RWPE1 (cell line): ENCODE data around the gene OSGIN1.
A peak's percentile ranks its signal among the peaks of the same experiment; 100 is the strongest.

Source experiments
- CTCF ChIA-PET: fragments of 350-600 bp; sonication (Branson Sonifier 250); formaldehyde crosslinking; extraction: SDS; loops from one replicate; lab custom pipeline; 2021; lab: Yijun Ruan, JAX
- POLR2A ChIA-PET: fragments of 400-600 bp; formaldehyde crosslinking; extraction: SDS; loops from one replicate; lab custom pipeline; 2020; ENCODE audit warnings: antibody characterized with exemption; ENCODE audit not compliant: low non-redundant PET; lab: Yijun Ruan, JAX
- DNase-seq: peaks from one replicate; pipeline ENCODE4 v3.0.0; 2012; ENCODE audit warnings: low spot score
- H3K27ac ChIP-seq: fragments of 450-650 bp; 2 replicates; pipeline ENCODE4 v1.5.1; 2017
- CTCF ChIP-seq: fragments of 450-650 bp; conservative IDR thresholded peaks from 2 replicates; pipeline ENCODE4 v1.5.1; 2017; ENCODE audit warnings: low read depth, mild to moderate bottlenecking

The OSGIN1 gene

GRCh38 chr16:83925957-83926725 lies 26.9 kb upstream of the OSGIN1 start:
- TF ChIP-seq CTCF, result no peak
- H3K27ac ChIP-seq, result no peak overlapping the region
- DNase-seq, result no peak
- ChIA-PET CTCF (interaction anchor here (0.6 to 1.4 kb wide), 7 partner anchors 14 to 1323 kb away, joined by 3 to 9 read pairs (median 3); no protein-coding TSS in a partner anchor), POLR2A (no interaction called here)

- DNase-seq, result peak; percentile 87
Observed at GRCh38 chr16:83926726-83927397, 26.2 kb upstream of the OSGIN1 start.

GRCh38 chr16:83928341-83929055 lies 24.5 kb upstream of the OSGIN1 start:
- TF ChIP-seq CTCF, result no peak
- DNase-seq, result peak; percentile 77
- CTCF ChIA-PET, result interaction anchor here (2.9 kb wide), 1 partner anchor 25 kb away, joined by 16 read pairs; the partner anchor contains the start of gene OSGIN1
- H3K27ac ChIP-seq, result peak overlapping the region; percentile 91
- POLR2A ChIA-PET, result no interaction called here

More at GRCh38 chr16:83926726-83927397, 26.2 kb upstream of the OSGIN1 start:
- ChIA-PET CTCF (interaction anchor here (0.6 to 1.4 kb wide), 11 partner anchors 13 to 1531 kb away, joined by 3 to 9 read pairs (median 3); no protein-coding TSS in a partner anchor), POLR2A (no interaction called here)
- H3K27ac ChIP-seq, result peak overlapping the region; percentile 91
- peak; percentile 98 for TF ChIP-seq CTCF

GRCh38 chr16:83929811-83930555 lies 23.1 kb upstream of the OSGIN1 start:
- no peak for TF ChIP-seq CTCF
- no peak for DNase-seq
- ChIA-PET POLR2A (no interaction called here), CTCF (interaction anchor here (2.9 kb wide), 1 partner anchor 24 kb away, joined by 16 read pairs; the partner anchor contains the start of gene OSGIN1)
- no peak overlapping the region; the same call in 1 of the 2 replicates for H3K27ac ChIP-seq

GRCh38 chr16:83930730-83931500 lies 22.1 kb upstream of the OSGIN1 start:
- ChIA-PET CTCF (no interaction called here), POLR2A (no interaction called here)
- TF ChIP-seq CTCF, result no peak
- no peak overlapping the region for H3K27ac ChIP-seq
- no peak for DNase-seq
